SK-N-SH (cell line): ENCODE measurements around the gene ZBED4. TPM values are rescaled to one million over a fixed set of nuclear protein-coding genes. Genes with fewer than 3 reads are reported as not detected.

Experiments
- CTCF ChIA-PET: fragments of 300-600, 350-600 bp; formaldehyde crosslinking; extraction: SDS; loops from one replicate; lab custom pipeline; 2021; lab: Yijun Ruan, JAX
- POLR2A ChIA-PET: fragments of 350-600 bp; sonication (Branson Sonifier 250); formaldehyde crosslinking; extraction: SDS; loops from one replicate; lab custom pipeline; 2020; ENCODE audit warnings: antibody characterized with exemption, inconsistent platforms; lab: Yijun Ruan, JAX
- DNase-seq: peaks from one replicate; pipeline ENCODE4 v3.0.0; 2012
- H2AFZ ChIP-seq: fragments of 200-600 bp; sonication (generic); 2 replicates; pipeline ENCODE4 v1.8.1; 2016; ENCODE audit warnings: antibody characterized with exemption, mild to moderate bottlenecking, low read depth
- H3F3A ChIP-seq: fragments of 200-600 bp; sonication (generic); replicated peaks from 2 replicates; pipeline ENCODE3; 2016; ENCODE audit warnings: antibody characterized with exemption, mild to moderate bottlenecking; ENCODE audit not compliant: insufficient read depth
- H3K27ac ChIP-seq, 2 experiments: fragments of 200-500 bp in 1 of 2; fragments of 200-600 bp in 1 of 2; sonication (Bioruptor generic) in 1 of 2; sonication (generic), shearing (Covaris generic) in 1 of 2; 2 replicates each; pipeline versions ENCODE4 v1.5.1 to v1.6.1; 2014 to 2016; ENCODE audit warnings: low read depth in 2 of 2, inconsistent platforms in 1 of 2, low read length in 1 of 2, mild to moderate bottlenecking in 1 of 2, mixed read lengths in 1 of 2
- H3K27me3 ChIP-seq: fragments of 200-600 bp; sonication (generic), shearing (Covaris generic); 2 replicates; pipeline ENCODE4 v1.6.1; 2016; ENCODE audit warnings: mixed run types; ENCODE audit not compliant: insufficient read depth
- H3K36me3 ChIP-seq, 2 experiments: fragments of 200-500 bp in 1 of 2; fragments of 200-600 bp in 1 of 2; sonication (Bioruptor generic) in 1 of 2; sonication (generic) in 1 of 2; replicated peaks in 1 of 2; 2 replicates each; pipeline versions ENCODE3 to v1.5.1; 2014 to 2016; ENCODE audit warnings: low read length in 1 of 2, mild to moderate bottlenecking in 1 of 2; ENCODE audit not compliant: insufficient read depth in 2 of 2, control insufficient read depth in 1 of 2
- H3K4me1 ChIP-seq, 2 experiments: fragments of 200-500 bp in 1 of 2; fragments of 200-600 bp in 1 of 2; sonication (Bioruptor generic) in 1 of 2; sonication (generic), shearing (Covaris generic) in 1 of 2; 2 replicates each; pipeline versions ENCODE4 v1.5.1 to v1.6.1; 2014 to 2016; ENCODE audit warnings: low read depth in 1 of 2, low read length in 1 of 2, mixed run types in 1 of 2; ENCODE audit not compliant: insufficient read depth in 2 of 2, control insufficient read depth in 1 of 2
- H3K4me2 ChIP-seq: fragments of 200-600 bp; sonication (generic), shearing (Covaris generic); 2 replicates; pipeline ENCODE4 v1.6.1; 2017; ENCODE audit warnings: mixed run types
- H3K4me3 ChIP-seq, 2 experiments: fragments of 200-500 bp in 1 of 2; fragments of 200-600 bp in 1 of 2; sonication (Bioruptor generic) in 1 of 2; sonication (generic), shearing (Covaris generic) in 1 of 2; 2 replicates each; pipeline versions ENCODE4 v1.5.1 to v1.8.1; 2014 to 2016; ENCODE audit warnings: low read depth in 2 of 2, inconsistent platforms in 1 of 2, low read length in 1 of 2, mild to moderate bottlenecking in 1 of 2, mixed read lengths in 1 of 2, moderate library complexity in 1 of 2
- H3K79me2 ChIP-seq: fragments of 200-600 bp; sonication (generic); 2 replicates; pipeline ENCODE4 v1.8.1; 2017; ENCODE audit warnings: mild to moderate bottlenecking; ENCODE audit not compliant: insufficient read depth
- H3K9ac ChIP-seq: fragments of 200-600 bp; sonication (generic); 2 replicates; pipeline ENCODE4 v1.6.1; 2017; ENCODE audit warnings: mixed run types
- H3K9me2 ChIP-seq: fragments of 200-600 bp; sonication (generic); 2 replicates; pipeline ENCODE4 v1.6.1; 2017; ENCODE audit warnings: mixed run types
- H3K9me3 ChIP-seq: fragments of 200-600 bp; sonication (generic); 2 replicates; pipeline ENCODE4 v1.6.1; 2017; ENCODE audit warnings: mixed run types, mild to moderate bottlenecking, moderate library complexity
- H4K20me1 ChIP-seq: fragments of 200-600 bp; sonication (generic); 2 replicates; pipeline ENCODE4 v1.6.1; 2017; ENCODE audit warnings: mild to moderate bottlenecking, mixed run types; ENCODE audit not compliant: insufficient read depth
- ELF1 ChIP-seq: IDR thresholded peaks from 2 replicates; pipeline ENCODE4 v1.4.0; 2012
- FOSL2 ChIP-seq: IDR thresholded peaks from 2 replicates; pipeline ENCODE4 v1.4.0; 2012; ENCODE audit warnings: low read depth, mild to moderate bottlenecking, moderate library complexity, borderline replicate concordance
- FOXJ3 ChIP-seq: sonication (generic); formaldehyde crosslinking; IDR thresholded peaks from 2 replicates; pipeline ENCODE4 v1.5.1; 2020; ENCODE audit warnings: mild to moderate bottlenecking, missing genetic modification reagents
- FOXM1 ChIP-seq: IDR thresholded peaks from 2 replicates; pipeline ENCODE4 v1.4.0; 2012; ENCODE audit warnings: low read depth, mild to moderate bottlenecking
- MAX ChIP-seq: IDR thresholded peaks from 2 replicates; pipeline ENCODE4 v1.4.0; 2012; ENCODE audit warnings: low read depth
- POLR2AphosphoS5 ChIP-seq: IDR thresholded peaks from 2 replicates; pipeline ENCODE4 v1.6.1; 2012; ENCODE audit warnings: low read depth, low read length
- RCOR1 ChIP-seq: fragments of 150-350 bp; IDR thresholded peaks from 2 replicates; pipeline ENCODE4 v1.6.1; 2017; ENCODE audit warnings: antibody characterized with exemption, low read length
- TAF1 ChIP-seq: IDR thresholded peaks from 2 replicates; pipeline ENCODE4 v1.6.1; 2012; ENCODE audit warnings: low read depth, mild to moderate bottlenecking, low read length, moderate library complexity, borderline replicate concordance
- WGBS: methylation state at CpG from one replicate; pipeline ENCODE4 v1.1.6; 2017; ENCODE audit warnings: low lambda C conversion rate; 5-methylcytosine and 5-hydroxymethylcytosine counted together
- polyA plus RNA-seq, 3 experiments: library from polyadenylated mRNA; depleted of rRNA; stranded (reverse); fragments of >200 nt; gene quantifications; 2 replicates each; pipeline ENCODE4 v1.2.3, GENCODE V29; 2012
- TF ChIP-seq, protein P1 (sequence below): IDR thresholded peaks from 2 replicates; pipeline ENCODE4 v1.4.0; 2012; ENCODE audit warnings: low read depth, borderline replicate concordance
- TF ChIP-seq, protein P2 (sequence below): IDR thresholded peaks from 2 replicates; pipeline ENCODE4 v1.4.0; 2012; ENCODE audit warnings: low read depth, borderline replicate concordance

ZBED4 gene
- polyA plus RNA-seq, 1 of the 3 experiments (the other 2 are of a cell fraction), result 7.9 TPM

DNA sequence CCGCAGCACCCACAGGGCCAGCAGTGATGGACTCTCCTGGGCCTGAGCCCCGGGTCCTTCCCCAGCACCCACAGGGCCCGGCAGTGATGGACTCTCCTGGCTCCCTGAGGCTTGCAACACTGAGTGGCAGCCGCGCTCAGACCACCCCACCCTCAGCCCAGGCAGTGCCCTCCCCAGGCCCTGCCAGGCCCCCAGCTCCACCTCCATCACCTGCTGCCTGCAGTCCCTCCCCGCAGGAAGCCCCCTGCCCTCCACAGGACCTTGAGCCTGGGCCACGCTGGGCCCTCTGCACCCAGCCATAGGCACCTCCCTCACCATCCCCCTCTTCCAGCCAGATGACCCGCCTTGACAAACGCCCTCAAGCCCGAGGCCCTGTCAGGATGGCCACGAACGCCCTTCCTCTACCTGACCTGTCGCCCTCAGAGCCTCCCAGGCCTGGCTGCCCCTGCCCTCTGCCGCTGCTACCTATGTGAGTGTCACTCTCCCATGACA lies 53.2 kb downstream of the ZBED4 start:
- Histone ChIP-seq H3K9ac (no peak overlapping the region), H3K79me2 (no peaks in the 10 kb centered on the region; the same call in 1 of the 2 replicates), H3K4me2 (no peak overlapping the region), H2AFZ (no peak overlapping the region), H3K9me3 (no peaks in the 10 kb centered on the region), H4K20me1 (no peaks in the 10 kb centered on the region), H3K4me3 (no peak overlapping the region), H3K36me3 (peaks cover 9 to 26% of the 10 kb centered on the region in 2 experiments), H3K9me2 (no peaks in the 10 kb centered on the region), H3F3A (peaks cover 5% of the 10 kb centered on the region), H3K27me3 (no peaks in the 10 kb centered on the region), H3K4me1 (peaks cover 0 to 16% of the 10 kb centered on the region in 2 experiments; a peak in 1 of 4 replicates), H3K27ac (no peak overlapping the region)
- CTCF ChIA-PET, result interaction anchor here (1.1 to 1.6 kb wide), 2 partner anchors 8 to 10 kb away, joined by 3 to 4 read pairs; no protein-coding TSS in a partner anchor
- no peak for DNase-seq
- WGBS, result 93% methylated on average over 13 of the region's 14 CpGs
- no peak for TF ChIP-seq FOSL2
- no peak for TF ChIP-seq FOXJ3
- TF ChIP-seq ELF1, result no peak
- no peak for TF ChIP-seq POLR2AphosphoS5
- TF ChIP-seq, protein P1, sequence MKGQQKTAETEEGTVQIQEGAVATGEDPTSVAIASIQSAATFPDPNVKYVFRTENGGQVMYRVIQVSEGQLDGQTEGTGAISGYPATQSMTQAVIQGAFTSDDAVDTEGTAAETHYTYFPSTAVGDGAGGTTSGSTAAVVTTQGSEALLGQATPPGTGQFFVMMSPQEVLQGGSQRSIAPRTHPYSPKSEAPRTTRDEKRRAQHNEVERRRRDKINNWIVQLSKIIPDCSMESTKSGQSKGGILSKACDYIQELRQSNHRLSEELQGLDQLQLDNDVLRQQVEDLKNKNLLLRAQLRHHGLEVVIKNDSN, result no peak
- TF ChIP-seq RCOR1, result no peak
- TF ChIP-seq, protein P2, sequence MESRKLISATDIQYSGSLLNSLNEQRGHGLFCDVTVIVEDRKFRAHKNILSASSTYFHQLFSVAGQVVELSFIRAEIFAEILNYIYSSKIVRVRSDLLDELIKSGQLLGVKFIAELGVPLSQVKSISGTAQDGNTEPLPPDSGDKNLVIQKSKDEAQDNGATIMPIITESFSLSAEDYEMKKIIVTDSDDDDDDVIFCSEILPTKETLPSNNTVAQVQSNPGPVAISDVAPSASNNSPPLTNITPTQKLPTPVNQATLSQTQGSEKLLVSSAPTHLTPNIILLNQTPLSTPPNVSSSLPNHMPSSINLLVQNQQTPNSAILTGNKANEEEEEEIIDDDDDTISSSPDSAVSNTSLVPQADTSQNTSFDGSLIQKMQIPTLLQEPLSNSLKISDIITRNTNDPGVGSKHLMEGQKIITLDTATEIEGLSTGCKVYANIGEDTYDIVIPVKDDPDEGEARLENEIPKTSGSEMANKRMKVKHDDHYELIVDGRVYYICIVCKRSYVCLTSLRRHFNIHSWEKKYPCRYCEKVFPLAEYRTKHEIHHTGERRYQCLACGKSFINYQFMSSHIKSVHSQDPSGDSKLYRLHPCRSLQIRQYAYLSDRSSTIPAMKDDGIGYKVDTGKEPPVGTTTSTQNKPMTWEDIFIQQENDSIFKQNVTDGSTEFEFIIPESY, result no peak
- no peak for TF ChIP-seq TAF1
- no peak for TF ChIP-seq FOXM1
- TF ChIP-seq, all 33 proteins: peak for 0
- POLR2A ChIA-PET, result no interaction called here

DNA sequence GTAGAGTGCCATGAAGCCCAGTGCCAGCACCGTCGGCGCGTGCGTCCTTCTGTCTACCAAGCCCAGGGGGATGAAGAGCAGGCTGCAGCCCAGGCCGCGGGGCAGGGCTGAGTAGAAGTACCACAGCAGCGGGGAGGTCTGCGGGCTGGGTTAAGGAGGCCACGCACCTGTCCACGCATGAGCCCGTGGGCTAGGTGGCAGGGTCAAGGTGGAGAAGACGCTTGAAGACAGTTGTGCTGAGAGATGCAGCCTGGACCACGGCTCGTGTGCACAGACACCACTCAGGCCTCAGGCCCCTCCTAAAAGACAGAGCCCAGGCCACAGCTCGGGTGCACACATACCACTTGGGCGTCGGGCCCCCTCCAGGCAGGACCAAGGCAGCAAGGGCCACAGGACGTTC lies 54.2 kb downstream of the ZBED4 start:
- H3K4me3 ChIP-seq, result no peak overlapping the region
- H3K36me3 ChIP-seq, result peaks cover 10 to 27% of the 10 kb centered on the region in 2 experiments
- H3K9me3 ChIP-seq, result no peaks in the 10 kb centered on the region
- CTCF ChIA-PET, result no interaction called here
- H2AFZ ChIP-seq, result no peak overlapping the region
- H3K4me1 ChIP-seq, result peaks cover 0 to 16% of the 10 kb centered on the region in 2 experiments; a peak in 1 of 4 replicates
- H3K4me2 ChIP-seq, result no peak overlapping the region
- no peaks in the 10 kb centered on the region for H3K27me3 ChIP-seq
- no peak overlapping the region for H3K9ac ChIP-seq
- peaks cover 5% of the 10 kb centered on the region for H3F3A ChIP-seq
- no peaks in the 10 kb centered on the region for H3K9me2 ChIP-seq
- no peak for TF ChIP-seq MAX
- TF ChIP-seq, all 33 proteins: peak for 0
- 94% methylated on average over 19 of the region's 19 CpGs for WGBS
- Histone ChIP-seq H4K20me1 (no peaks in the 10 kb centered on the region), H3K79me2 (no peaks in the 10 kb centered on the region; the same call in 1 of the 2 replicates), H3K27ac (no peak overlapping the region)
- DNase-seq, result no peak
- POLR2A ChIA-PET, result no interaction called here
